GM23338 (cell line): ENCODE results near the gene PGC. TPM values are rescaled to one million over a fixed set of nuclear protein-coding genes. Genes with fewer than 3 reads are reported as not detected.
A peak's percentile ranks its signal among the peaks of the same experiment; 100 is the strongest.

Experiments used
- ATAC-seq: fragments of 200-7000 bp; cut with Tn5 transposase; 3 replicates; pipeline ENCODE4 v1.9.1; 2020
- DNase-seq: peaks from one replicate; pipeline ENCODE4 v3.0.0-alpha.2; 2015; ENCODE audit warnings: low spot score
- H2AFZ ChIP-seq: fragments of 200-600 bp; sonication (generic); 2 replicates; pipeline ENCODE4 v1.8.0; 2016; ENCODE audit warnings: antibody characterized with exemption, mild to moderate bottlenecking, moderate library complexity
- H3F3A ChIP-seq: fragments of 200-600 bp; sonication (generic); replicated peaks from 2 replicates; pipeline ENCODE4 v1.8.0; 2017; ENCODE audit warnings: antibody characterized with exemption, mixed run types, low read depth
- H3K27ac ChIP-seq: fragments of 200-600 bp; sonication (generic); 2 replicates; pipeline ENCODE4 v1.6.1; 2016; ENCODE audit warnings: low read depth
- H3K27me3 ChIP-seq: fragments of 200-600 bp; sonication (generic); 2 replicates; pipeline ENCODE4 v1.8.0; 2016; ENCODE audit warnings: mild to moderate bottlenecking, mixed run types, moderate library complexity; ENCODE audit not compliant: insufficient read depth
- H3K36me3 ChIP-seq: fragments of 200-600 bp; sonication (generic); 2 replicates; pipeline ENCODE4 v1.8.0; 2016; ENCODE audit warnings: mild to moderate bottlenecking; ENCODE audit not compliant: insufficient read depth
- H3K4me1 ChIP-seq: fragments of 200-600 bp; sonication (generic); 2 replicates; pipeline ENCODE4 v1.8.0; 2016; ENCODE audit warnings: mild to moderate bottlenecking, moderate library complexity; ENCODE audit not compliant: insufficient read depth
- H3K4me2 ChIP-seq: fragments of 200-600 bp; sonication (generic); 2 replicates; pipeline ENCODE4 v1.7.1; 2017; ENCODE audit warnings: mixed run types
- H3K4me3 ChIP-seq: fragments of 200-600 bp; sonication (generic); 2 replicates; pipeline ENCODE4 v1.6.1; 2016; ENCODE audit warnings: mixed run types
- H3K79me2 ChIP-seq: fragments of 200-600 bp; sonication (generic); replicated peaks from 2 replicates; pipeline ENCODE4 v1.8.0; 2017; ENCODE audit warnings: mild to moderate bottlenecking; ENCODE audit not compliant: insufficient read depth
- H3K9me2 ChIP-seq: fragments of 200-600 bp; sonication (generic); 2 replicates; pipeline ENCODE4 v1.8.0; 2017; ENCODE audit not compliant: insufficient read depth
- H4K20me1 ChIP-seq: fragments of 200-600 bp; sonication (generic); replicated peaks from 2 replicates; pipeline ENCODE4 v1.8.0; 2017; ENCODE audit warnings: mild to moderate bottlenecking; ENCODE audit not compliant: insufficient read depth
- H3K27ac Mint-ChIP-seq: 2 replicates; pipeline ENCODE4 v1.8.0; 2020; ENCODE audit warnings: inconsistent platforms, mild to moderate bottlenecking, moderate library complexity, mixed read lengths
- H3K27me3 Mint-ChIP-seq: 3 replicates; pipeline ENCODE4 v1.8.0; 2022; ENCODE audit warnings: low read depth, mild to moderate bottlenecking, moderate library complexity, mixed read lengths, inconsistent platforms; ENCODE audit not compliant: insufficient read depth, poor library complexity
- H3K36me3 Mint-ChIP-seq: 3 replicates; pipeline ENCODE4 v1.8.0; 2021; ENCODE audit warnings: low read depth, mild to moderate bottlenecking, inconsistent platforms, moderate library complexity, mixed read lengths
- H3K4me1 Mint-ChIP-seq: 3 replicates; pipeline ENCODE4 v1.8.0; 2020; ENCODE audit warnings: mild to moderate bottlenecking, inconsistent platforms, mixed read lengths
- H3K4me3 Mint-ChIP-seq: 3 replicates; pipeline ENCODE4 v1.8.0; 2021; ENCODE audit warnings: moderate library complexity, mild to moderate bottlenecking, inconsistent platforms, mixed read lengths
- H3K9me3 Mint-ChIP-seq: 3 replicates; pipeline ENCODE4 v1.8.0; 2020; ENCODE audit warnings: moderate library complexity, mild to moderate bottlenecking, inconsistent platforms, mixed read lengths
- CREB1 ChIP-seq: fragments of 250-450 bp; sonication (Bioruptor Pico); IDR thresholded peaks from 2 replicates; pipeline ENCODE4 v1.5.0; 2020; ENCODE audit warnings: low read depth, mild to moderate bottlenecking, moderate library complexity
- ETS1 ChIP-seq: IDR thresholded peaks from 2 replicates; pipeline ENCODE4 v1.6.1; 2016; ENCODE audit warnings: antibody characterized with exemption
- POLR2AphosphoS5 ChIP-seq: IDR thresholded peaks from 2 replicates; pipeline ENCODE4 v1.6.1; 2016; ENCODE audit warnings: antibody characterized with exemption, low read depth
- STAT1 ChIP-seq: IDR thresholded peaks from one replicate; pipeline ENCODE4 v1.6.1; 2016; ENCODE audit warnings: antibody characterized with exemption; ENCODE audit not compliant: unreplicated experiment
- ZNF114 ChIP-seq: fragments of 250-450 bp; sonication (Bioruptor Pico); IDR thresholded peaks from 2 replicates; pipeline ENCODE4 v1.5.0; 2020; ENCODE audit warnings: mild to moderate bottlenecking, moderate library complexity
- ZNF462 ChIP-seq: fragments of 250-450 bp; sonication (Bioruptor Pico); IDR thresholded peaks from 2 replicates; pipeline ENCODE4 v1.5.0; 2020; ENCODE audit warnings: mild to moderate bottlenecking, moderate library complexity
- polyA plus RNA-seq: library from polyadenylated mRNA; unstranded; fragments of >200 nt; fragmentation: Nextera tagmentation; extraction: Ambion mirVana; gene quantifications from 2 replicates; pipeline ENCODE4 v1.2.1, GENCODE V29; 2016
- total RNA-seq: library from RNA; depleted of rRNA; stranded (reverse); fragments of >200 nt; shearing (Covaris generic); gene quantifications from 2 replicates; pipeline ENCODE4 v1.2.3, GENCODE V29; 2014

The PGC gene
- total and polyA plus RNA-seq, 2 experiments from 2014 or later: not detected

DNA sequence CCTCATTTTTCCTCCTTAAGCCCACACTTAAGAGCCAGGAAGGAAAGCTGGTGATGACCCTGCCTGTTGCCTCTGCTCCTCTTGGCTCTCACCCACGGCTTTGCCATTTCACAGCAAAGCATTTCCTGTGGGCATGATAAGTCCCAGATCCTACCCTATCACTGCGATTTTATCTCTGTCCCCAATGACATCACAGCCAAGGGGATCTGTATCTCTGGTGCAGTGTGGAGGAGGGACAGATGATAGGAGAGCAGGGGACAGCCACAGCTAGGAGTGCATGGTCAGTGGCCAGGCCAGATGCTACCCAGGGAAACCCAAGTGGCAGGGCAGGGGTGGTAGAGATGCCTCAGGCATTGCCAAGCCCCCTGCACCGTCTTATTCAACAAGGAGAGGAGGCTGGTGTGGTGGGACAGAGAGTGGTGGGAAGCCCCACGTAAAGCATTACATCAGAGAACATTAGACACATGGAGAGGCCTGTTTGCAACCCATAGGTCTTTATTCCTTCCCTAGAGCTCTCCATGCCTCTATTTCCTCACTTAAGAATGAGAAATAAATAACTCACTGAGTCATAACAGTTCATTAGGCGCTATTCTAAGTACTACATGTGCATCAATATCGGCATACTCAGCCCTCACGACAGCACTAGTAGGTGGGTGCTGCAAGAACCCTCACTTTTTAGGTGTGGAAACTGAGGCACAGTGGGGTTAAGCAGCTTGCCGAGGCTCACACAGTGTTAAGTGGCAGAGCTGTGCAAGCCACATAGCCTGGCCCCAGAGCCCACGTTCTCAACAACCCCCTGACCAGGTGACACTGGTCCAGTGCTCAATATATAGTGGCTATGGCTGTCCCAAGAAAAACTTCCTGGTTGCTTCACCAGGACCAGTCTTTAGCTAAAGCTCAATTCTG is 16.4 kb downstream of the PGC start (continued):
- no peak for TF ChIP-seq ZNF462
- no peak for TF ChIP-seq ETS1

- H3K36me3 Mint-ChIP-seq: no peaks in the 10 kb centered on the region
- DNase-seq: peak; percentile 48
- no peak overlapping the region for H2AFZ ChIP-seq
- peaks cover 25% of the 10 kb centered on the region for H3K4me1 ChIP-seq
- peak overlapping the region; percentile 29; the same call in 1 of the 2 replicates for H3K4me3 ChIP-seq
- no peaks in the 10 kb centered on the region for H3K9me2 ChIP-seq
- H3F3A ChIP-seq: peaks cover 14% of the 10 kb centered on the region
- peaks cover 18% of the 10 kb centered on the region for H3K27me3 ChIP-seq
- H3K4me3 Mint-ChIP-seq: peak overlapping the region; percentile 29; the same call in 2 of the 3 replicates
- H3K36me3 ChIP-seq: no peaks in the 10 kb centered on the region
- H3K27ac ChIP-seq: no peak overlapping the region
- H3K27me3 Mint-ChIP-seq: peaks cover 18% of the 10 kb centered on the region
- H4K20me1 ChIP-seq: no peaks in the 10 kb centered on the region
- no peak overlapping the region for H3K27ac Mint-ChIP-seq
- peaks cover 46% of the 10 kb centered on the region for H3K4me1 Mint-ChIP-seq
- peak; percentile 1; the same call in 2 of the 3 replicates for ATAC-seq
- H3K79me2 ChIP-seq: no peaks in the 10 kb centered on the region
- H3K4me2 ChIP-seq: peak overlapping the region; percentile 70
- H3K9me3 Mint-ChIP-seq: no peaks in the 10 kb centered on the region
- no peak for TF ChIP-seq CREB1 (CRISPR knock-in tag)
- TF ChIP-seq ZNF114: no peak
- TF ChIP-seq ZNF462: no peak
- no peak for TF ChIP-seq POLR2AphosphoS5
- no peak for TF ChIP-seq STAT1
These were observed 17.6 kb downstream of the PGC start for GRCh38 chr6:41729624-41730023.
